Tibial nerve (tissue), 4 donors: Measurements from ENCODE around the gene ARAP1. TPM values are rescaled to one million over a fixed set of nuclear protein-coding genes. Genes with fewer than 3 reads are reported as not detected.

Source experiments
- DNase-seq, 2 donors: peaks; one replicate each; pipeline ENCODE4 v3.0.0-alpha.2; 2019; ENCODE audit warnings: low spot score in 2 of 2
- H3K27ac ChIP-seq, 4 donors: fragments of 200-600 bp; sonication (generic) in 3 of 4; one replicate each; pipeline ENCODE4 v1.5.1; 2017 to 2019; ENCODE audit warnings: mild to moderate bottlenecking in 1 of 4
- H3K27me3 ChIP-seq, 2 donors: fragments of 200-600 bp; sonication (generic) in 1 of 2; one replicate each; pipeline versions ENCODE4 v1.5.1 to v1.6.0; 2017 to 2019
- H3K36me3 ChIP-seq, 3 donors: fragments of 200-600 bp; sonication (generic); one replicate each; pipeline ENCODE4 v1.5.1; 2018 to 2019
- H3K4me1 ChIP-seq, 4 donors: fragments of 200-600 bp; sonication (generic) in 3 of 4; one replicate each; pipeline ENCODE4 v1.5.1; 2017 to 2019
- H3K4me3 ChIP-seq, 4 donors: fragments of 200-600 bp; sonication (generic) in 3 of 4; one replicate each; pipeline ENCODE4 v1.5.1; 2017 to 2019; ENCODE audit warnings: mild to moderate bottlenecking in 1 of 4, moderate library complexity in 1 of 4
- H3K9me3 ChIP-seq, 4 donors: fragments of 200-600 bp; sonication (generic) in 3 of 4; one replicate each; pipeline ENCODE4 v1.5.1; 2017 to 2019
- CTCF ChIP-seq, 5 experiments: fragments of 200-600 bp in 3 of 5; fragments of 450-650 bp in 2 of 5; sonication (generic) in 3 of 5; IDR thresholded peaks; one replicate each; pipeline ENCODE4 v1.5.1; 2016 to 2019; ENCODE audit warnings: antibody characterized with exemption in 5 of 5, mild to moderate bottlenecking in 3 of 5, moderate library complexity in 2 of 5
- EP300 ChIP-seq, 2 donors: sonication (generic); formaldehyde crosslinking; IDR thresholded peaks; one replicate each; pipeline ENCODE4 v1.6.1; 2017; ENCODE audit warnings: antibody characterized with exemption in 2 of 2, mild to moderate bottlenecking in 1 of 2
- POLR2A ChIP-seq, 2 donors: fragments of 450-650 bp; IDR thresholded peaks; one replicate each; pipeline ENCODE4 v1.6.1; 2017; ENCODE audit warnings: antibody characterized with exemption in 2 of 2, mild to moderate bottlenecking in 2 of 2, moderate library complexity in 2 of 2
- WGBS, 2 donors: methylation state at CpG; one replicate each; pipeline ENCODE4 v1.1.5; 2018; 5-methylcytosine and 5-hydroxymethylcytosine counted together
- total RNA-seq, 4 donors: library from RNA; depleted of rRNA; stranded (reverse); fragments of >200 nt; gene quantifications; one replicate each; pipeline ENCODE4 v1.1.0, GENCODE V29; 2016

ARAP1 gene
- total RNA-seq, 4 donors from 2014 or later: 104 to 151 (median 149) TPM

- H3K27me3 ChIP-seq: peaks cover 0 to 51% of the 10 kb centered on the region in 2 donors
- peak overlapping the region in 1 of 4 donors; percentile 76 for H3K27ac ChIP-seq
- no peaks in the 10 kb centered on the region for H3K9me3 ChIP-seq
- DNase-seq: no peak
- peak overlapping the region; percentile 42 to 68 (median 49) for H3K4me3 ChIP-seq
- no peak for TF ChIP-seq POLR2A (IDR thresholded peaks at IDR 0.05)
- TF ChIP-seq CTCF (IDR thresholded peaks at IDR 0.05): no peak
- TF ChIP-seq EP300 (IDR thresholded peaks at IDR 0.05): no peak
- no peaks in the 10 kb centered on the region for H3K36me3 ChIP-seq
- WGBS, 2 donors: 52 to 53% methylated on average over 10 of the region's 12 CpGs
- peaks cover 0 to 19% (median 11%) of the 10 kb centered on the region in 4 donors for H3K4me1 ChIP-seq
Observed at GRCh38 chr11:72641522-72642042, 110.6 kb downstream of the ARAP1 start.

GRCh38 chr11:72639502-72640375 is 112.5 kb downstream of the ARAP1 start:
- Histone ChIP-seq H3K27ac (peak overlapping the region in 1 of 4 donors; percentile 76), H3K9me3 (no peaks in the 10 kb centered on the region), H3K27me3 (peaks cover 0 to 51% of the 10 kb centered on the region in 2 donors), H3K36me3 (no peaks in the 10 kb centered on the region), H3K4me1 (peaks cover 0 to 24% (median 11%) of the 10 kb centered on the region in 4 donors), H3K4me3 (peak overlapping the region in 2 of 4 donors; percentile 4 to 68)
- TF ChIP-seq CTCF (IDR thresholded peaks at IDR 0.05) (no peak), EP300 (IDR thresholded peaks at IDR 0.05) (peak in 1 of 2 donors; percentile 63)
- WGBS, 2 donors: 55 to 65% methylated on average over 23 of the region's 23 CpGs
- DNase-seq: no peak

GRCh38 chr11:72637926-72638325 is 114.3 kb downstream of the ARAP1 start:
- Histone ChIP-seq H3K9me3 (no peaks in the 10 kb centered on the region), H3K27ac (no peak overlapping the region), H3K4me3 (no peak overlapping the region), H3K36me3 (no peaks in the 10 kb centered on the region), H3K4me1 (peaks cover 0 to 20% (median 9%) of the 10 kb centered on the region in 4 donors), H3K27me3 (peaks cover 0 to 51% of the 10 kb centered on the region in 2 donors)
- whole genome bisulfite sequencing, 2 donors: 57 to 77% methylated on average over 7 to 8 of the region's 8 CpGs
- no peak for TF ChIP-seq POLR2A (IDR thresholded peaks at IDR 0.05)
- no peak for TF ChIP-seq EP300 (IDR thresholded peaks at IDR 0.05)
- TF ChIP-seq CTCF (IDR thresholded peaks at IDR 0.05): no peak
- no peak for DNase-seq

- no peak overlapping the region for H3K4me3 ChIP-seq
- H3K27ac ChIP-seq: no peak overlapping the region
- H3K36me3 ChIP-seq: no peaks in the 10 kb centered on the region
- H3K27me3 ChIP-seq: peaks cover 0 to 51% of the 10 kb centered on the region in 2 donors
- 81 to 90% methylated on average over 2 of the region's 2 CpGs for WGBS, 2 donors
- TF ChIP-seq EP300 (IDR thresholded peaks at IDR 0.05) (no peak), CTCF (IDR thresholded peaks at IDR 0.05) (no peak), POLR2A (IDR thresholded peaks at IDR 0.05) (no peak)
- H3K9me3 ChIP-seq: no peaks in the 10 kb centered on the region
- no peak for DNase-seq
- H3K4me1 ChIP-seq: peaks cover 0 to 15% (median 7%) of the 10 kb centered on the region in 4 donors
Observed at GRCh38 chr11:72637198-72637597, 115.0 kb downstream of the ARAP1 start.

GRCh38 chr11:72636376-72636775 is 115.8 kb downstream of the ARAP1 start:
- Histone ChIP-seq H3K36me3 (no peaks in the 10 kb centered on the region), H3K9me3 (no peaks in the 10 kb centered on the region), H3K27ac (peak overlapping the region in 1 of 4 donors; percentile 36), H3K27me3 (peaks cover 0 to 43% of the 10 kb centered on the region in 2 donors), H3K4me3 (no peak overlapping the region), H3K4me1 (peaks cover 0 to 7% (median under 1%) of the 10 kb centered on the region in 4 donors)
- TF ChIP-seq POLR2A (IDR thresholded peaks at IDR 0.05): no peak
- no peak for TF ChIP-seq EP300 (IDR thresholded peaks at IDR 0.05)
- TF ChIP-seq CTCF (IDR thresholded peaks at IDR 0.05): no peak
- no peak for DNase-seq
- WGBS, 2 donors: 73 to 82% methylated on average over 3 of the region's 3 CpGs
